Activated T-helper 1 cell treated with anti-CD3 and anti-CD28 coated beads, Interleukin-12 subunit alpha, Interleukin-12 subunit beta, Interleukin-2, Interleukin-4 antibody, amounts not matched to agents 30 ng/mL and 10 ng/mL and 1 ng/mL, durations not matched to agents 14 hours and 24 hours and 36 hours (primary cell): ENCODE results near the gene KCNA10. TPM values are rescaled to one million over a fixed set of nuclear protein-coding genes. Genes with fewer than 3 reads are reported as not detected.

ENCODE experiments used
- DNase-seq: peaks from one replicate; pipeline ENCODE4 v3.0.0; 2021; ENCODE audit warnings: low spot score
- H3K27ac Mint-ChIP-seq: one replicate; pipeline ENCODE4 v1.8.0; 2021; ENCODE audit warnings: mild to moderate bottlenecking, mixed read lengths
- H3K27me3 Mint-ChIP-seq: one replicate; pipeline ENCODE4 v1.8.0; 2022; ENCODE audit warnings: mild to moderate bottlenecking, moderate library complexity, mixed read lengths; ENCODE audit not compliant: insufficient read depth
- H3K36me3 Mint-ChIP-seq: one replicate; pipeline ENCODE4 v1.8.0; 2021; ENCODE audit warnings: low read depth, mixed read lengths
- H3K4me1 Mint-ChIP-seq: one replicate; pipeline ENCODE4 v1.8.0; 2021; ENCODE audit warnings: low read depth, mixed read lengths
- H3K4me3 Mint-ChIP-seq: one replicate; pipeline ENCODE4 v1.8.0; 2021; ENCODE audit warnings: mild to moderate bottlenecking, moderate library complexity, mixed read lengths
- H3K9me3 Mint-ChIP-seq: one replicate; pipeline ENCODE4 v1.8.0; 2021; ENCODE audit warnings: mixed read lengths
- intact Hi-C: fragments of 100-400 bp; cut with micrococcal nuclease; formaldehyde crosslinking; loops from one replicate; pipeline ENCODE4 v1.15.1; 2024
- total RNA-seq: library from RNA; stranded (reverse); gene quantifications from 2 replicates; pipeline ENCODE4 v1.2.3, GENCODE V29; 2022

The KCNA10 gene
- total RNA-seq, 1 donor from 2014 or later: not detected

- intact Hi-C loops: no loop called here
These were observed 40.9 kb downstream of the KCNA10 start for GRCh38 chr1:110477967-110478640.

GRCh38 chr1:110477445-110477957, 41.5 kb downstream of the KCNA10 start:
- intact Hi-C loops: no loop called here
- peaks cover 3% of the 10 kb centered on the region for H3K27me3 Mint-ChIP-seq
- no peak overlapping the region for H3K27ac Mint-ChIP-seq
- no peaks in the 10 kb centered on the region for H3K4me1 Mint-ChIP-seq
- H3K36me3 Mint-ChIP-seq: no peaks in the 10 kb centered on the region
- DNase-seq: no peak
- no peaks in the 10 kb centered on the region for H3K9me3 Mint-ChIP-seq
- no peak overlapping the region for H3K4me3 Mint-ChIP-seq

More at GRCh38 chr1:110477967-110478640, 40.9 kb downstream of the KCNA10 start:
- Mint-ChIP-seq H3K27me3 (peaks cover 4% of the 10 kb centered on the region), H3K27ac (no peak overlapping the region), H3K4me3 (no peak overlapping the region), H3K36me3 (no peaks in the 10 kb centered on the region), H3K9me3 (no peaks in the 10 kb centered on the region), H3K4me1 (no peaks in the 10 kb centered on the region)
- DNase-seq: no peak

DNA sequence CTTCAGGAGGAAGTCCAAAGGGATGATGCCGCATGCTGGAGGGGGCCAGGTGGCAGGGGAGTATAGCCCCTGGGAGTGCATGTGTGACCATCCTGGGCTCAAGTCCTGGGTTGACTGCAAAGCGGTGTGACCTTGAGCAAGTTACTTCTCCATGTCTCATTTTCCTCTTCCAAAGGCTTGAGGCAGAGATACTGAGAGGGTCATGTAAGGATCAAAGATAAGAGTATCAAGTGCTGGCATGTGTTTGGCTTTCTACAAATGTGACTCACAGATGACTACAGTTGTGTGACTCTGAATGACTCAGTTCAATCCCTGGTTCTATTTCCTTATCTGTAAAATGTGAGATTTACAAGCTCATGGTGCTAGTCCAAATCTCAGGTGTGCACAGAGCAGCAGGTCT, 41.9 kb downstream of the KCNA10 start:
- H3K27me3 Mint-ChIP-seq: peaks cover 3% of the 10 kb centered on the region
- intact Hi-C loops: no loop called here
- no peaks in the 10 kb centered on the region for H3K36me3 Mint-ChIP-seq
- H3K4me3 Mint-ChIP-seq: no peak overlapping the region
- H3K9me3 Mint-ChIP-seq: no peaks in the 10 kb centered on the region
- H3K27ac Mint-ChIP-seq: no peak overlapping the region
- no peaks in the 10 kb centered on the region for H3K4me1 Mint-ChIP-seq
- DNase-seq: no peak

DNA sequence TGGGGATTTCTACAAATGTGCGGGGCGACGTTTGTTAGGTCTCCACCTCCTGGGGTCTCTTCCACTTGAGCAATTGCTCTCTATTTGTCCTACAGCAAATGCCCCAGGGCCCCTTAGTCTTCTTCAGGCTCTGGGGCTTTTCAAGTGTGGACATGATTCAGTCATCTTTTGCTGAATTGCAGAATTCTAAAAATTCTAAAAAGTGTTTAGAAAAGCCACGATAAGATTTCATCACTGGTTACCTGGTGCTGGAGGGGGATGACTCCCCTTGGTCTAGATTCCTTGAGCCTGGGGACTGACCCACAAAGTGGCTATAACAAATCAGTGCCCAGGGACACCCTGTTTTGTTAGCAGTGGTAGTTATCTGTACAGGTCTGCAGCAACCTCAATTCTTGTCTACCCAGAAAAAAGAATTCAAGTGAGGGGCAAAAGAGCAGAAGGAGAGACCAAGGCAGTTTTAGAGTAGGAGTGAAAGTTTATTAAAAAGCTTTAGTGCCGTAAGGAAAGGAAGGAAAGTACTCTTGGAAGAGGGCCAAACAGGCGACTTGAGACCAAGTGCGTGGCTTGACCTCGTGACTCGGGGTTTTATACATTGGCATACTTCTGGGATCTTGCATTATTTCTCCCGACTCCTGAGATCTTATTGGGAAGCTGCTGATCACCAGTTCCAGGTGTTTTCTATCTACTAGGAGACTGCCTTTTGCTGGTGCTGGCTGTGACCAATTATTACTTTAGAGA, 42.8 kb downstream of the KCNA10 start:
- H3K9me3 Mint-ChIP-seq: no peaks in the 10 kb centered on the region
- H3K4me3 Mint-ChIP-seq: no peak overlapping the region
- no peaks in the 10 kb centered on the region for H3K4me1 Mint-ChIP-seq
- H3K27ac Mint-ChIP-seq: no peak overlapping the region
- no peaks in the 10 kb centered on the region for H3K36me3 Mint-ChIP-seq
- DNase-seq: no peak
- intact Hi-C loops: no loop called here
- peaks cover 3% of the 10 kb centered on the region for H3K27me3 Mint-ChIP-seq

DNA sequence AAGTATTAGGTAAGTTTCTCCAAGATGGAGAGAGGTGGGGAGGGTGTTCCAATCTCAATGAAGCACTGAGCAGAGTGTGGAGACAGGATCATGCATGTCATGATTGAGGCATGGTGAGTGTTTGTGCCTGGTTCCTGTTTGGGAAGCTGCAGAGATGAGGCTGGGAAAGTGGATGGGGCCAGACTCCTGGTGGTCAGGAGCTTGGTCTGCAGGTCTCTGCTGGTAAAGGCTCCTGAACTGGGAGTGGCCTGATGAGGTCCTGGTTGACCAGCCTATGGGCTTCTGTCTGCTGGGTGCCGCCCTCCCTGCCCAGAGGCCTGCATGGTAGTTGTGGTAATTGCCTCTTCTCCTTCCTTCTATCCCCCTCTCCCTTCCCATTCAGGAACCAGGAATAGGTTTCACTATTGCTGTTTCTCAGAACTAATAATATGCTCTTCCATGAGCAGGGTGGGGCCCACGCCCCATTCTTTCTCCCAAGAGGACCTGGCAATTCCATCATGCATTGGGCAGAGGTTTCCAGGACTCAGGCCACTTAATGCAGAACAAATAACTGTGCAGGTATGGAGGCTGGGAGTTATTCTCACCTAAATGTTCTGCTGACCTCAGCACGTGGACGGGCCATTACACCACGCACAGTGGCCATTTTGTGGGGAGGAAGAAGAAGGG, 43.5 kb downstream of the KCNA10 start:
- Mint-ChIP-seq H3K9me3 (no peaks in the 10 kb centered on the region), H3K4me1 (no peaks in the 10 kb centered on the region), H3K27me3 (peaks cover 6% of the 10 kb centered on the region), H3K4me3 (no peak overlapping the region), H3K27ac (no peak overlapping the region), H3K36me3 (no peaks in the 10 kb centered on the region)
- DNase-seq: no peak
- intact Hi-C loops: no loop called here

DNA sequence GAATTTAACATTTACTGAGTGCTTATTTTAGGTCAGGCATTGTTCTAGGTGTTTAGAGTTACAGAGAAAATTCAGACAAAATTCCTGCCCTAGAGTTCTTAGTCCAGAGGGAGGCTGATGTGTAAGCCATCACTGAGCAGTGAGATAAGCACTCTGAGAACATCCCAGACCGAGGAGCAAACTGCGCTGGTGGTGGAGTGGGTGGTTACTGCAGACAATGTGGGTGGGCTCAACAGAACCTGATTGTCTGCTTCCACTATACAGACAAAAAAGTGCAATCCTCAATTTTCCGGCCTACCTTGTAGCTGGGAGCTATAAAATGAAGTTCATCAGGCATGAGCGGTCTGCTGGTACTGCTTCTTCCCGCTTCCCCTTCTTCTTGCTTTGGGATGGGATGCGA, 44.5 kb downstream of the KCNA10 start:
- H3K27ac Mint-ChIP-seq: no peak overlapping the region
- H3K36me3 Mint-ChIP-seq: no peaks in the 10 kb centered on the region
- H3K27me3 Mint-ChIP-seq: peaks cover 7% of the 10 kb centered on the region
- DNase-seq: no peak
- no peaks in the 10 kb centered on the region for H3K4me1 Mint-ChIP-seq
- no peaks in the 10 kb centered on the region for H3K9me3 Mint-ChIP-seq
- no peak overlapping the region for H3K4me3 Mint-ChIP-seq
- intact Hi-C loops: no loop called here

GRCh38 chr1:110472546-110472945, 46.4 kb downstream of the KCNA10 start:
- no peaks in the 10 kb centered on the region for H3K4me1 Mint-ChIP-seq
- no peaks in the 10 kb centered on the region for H3K36me3 Mint-ChIP-seq
- intact Hi-C loops: no loop called here
- no peak for DNase-seq
- H3K27ac Mint-ChIP-seq: no peak overlapping the region
- H3K27me3 Mint-ChIP-seq: peaks cover 11% of the 10 kb centered on the region
- no peaks in the 10 kb centered on the region for H3K9me3 Mint-ChIP-seq
- H3K4me3 Mint-ChIP-seq: no peak overlapping the region

- no peaks in the 10 kb centered on the region for H3K9me3 Mint-ChIP-seq
- no peaks in the 10 kb centered on the region for H3K4me1 Mint-ChIP-seq
- intact Hi-C loops: no loop called here
- H3K27ac Mint-ChIP-seq: no peak overlapping the region
- no peak for DNase-seq
- peaks cover 11% of the 10 kb centered on the region for H3K27me3 Mint-ChIP-seq
- no peaks in the 10 kb centered on the region for H3K36me3 Mint-ChIP-seq
- no peak overlapping the region for H3K4me3 Mint-ChIP-seq
These were observed 47.8 kb downstream of the KCNA10 start for GRCh38 chr1:110471131-110471530.

Other genes starting within 250 kb of the KCNA10 start
- 58.5 and 59.0 TPM in 2 replicates for gene RBM15, start 179.8 kb downstream of the KCNA10 start, total RNA-seq
- gene SLC16A4, start 128.1 kb downstream of the KCNA10 start, total RNA-seq: 0.16 and 0.39 TPM in 2 replicates
- 163 and 184 TPM in 2 replicates for gene LAMTOR5, start 111.5 kb downstream of the KCNA10 start, total RNA-seq
- not detected in 2 replicates for gene PROK1, start 68.0 kb downstream of the KCNA10 start, total RNA-seq
- gene KCNA2, start 87.2 kb upstream of the KCNA10 start, total RNA-seq: 1.1 and 1.7 TPM in 2 replicates
- 38.1 and 42.2 TPM in 2 replicates for gene KCNA3, start 155.8 kb upstream of the KCNA10 start, total RNA-seq